ENCODE results near the gene ESPN.
"Not testable (repeated sequence)": the region's sequence is repeated elsewhere in the genome, so short reads cannot be mapped to it uniquely, and the experiment has no call there.

Gene ESPN

GRCh38 chr1:6424619-6425593 is at the start of gene ESPN:
Gene ESPN, plus strand, starts transcription at chr1:6424776. Its CDS starts 180 bp downstream, at chr1:6424956.
- DNase-seq, result peak; percentile 23

GRCh38 chr1:6378096-6378746 is 46.4 kb upstream of the ESPN start:
- no peak for DNase-seq

GRCh38 chr1:6380037-6380436 is 44.5 kb upstream of the ESPN start:
- DNase-seq, result no peak

GRCh38 chr1:6384135-6384534 is 40.4 kb upstream of the ESPN start:
- no peak for DNase-seq

- DNase-seq, result no peak
These were observed 39.6 kb upstream of the ESPN start for GRCh38 chr1:6384962-6385361.

- DNase-seq, result peak; percentile 88
These were observed 38.9 kb upstream of the ESPN start for GRCh38 chr1:6385488-6386191.

- DNase-seq, result no peak
These were observed 38.1 kb upstream of the ESPN start for GRCh38 chr1:6386371-6386949.

GRCh38 chr1:6389971-6390370 is 34.6 kb upstream of the ESPN start:
- no peak for DNase-seq

- DNase-seq, result no peak
These were observed 32.4 kb upstream of the ESPN start for GRCh38 chr1:6391951-6392808.

GRCh38 chr1:6392809-6393399 is 31.7 kb upstream of the ESPN start:
- no peak for DNase-seq

GRCh38 chr1:6393400-6394187 is 31.0 kb upstream of the ESPN start, which contains the start of gene ACOT7:
Gene ACOT7, minus strand, starts transcription at chr1:6393767. Its CDS starts 368 bp downstream, at chr1:6393399.
- peak; percentile 90 for DNase-seq

GRCh38 chr1:6395130-6395529 is 29.4 kb upstream of the ESPN start:
- not testable (repeated sequence) for DNase-seq

GRCh38 chr1:6395781-6396244 is 28.8 kb upstream of the ESPN start:
- not testable (repeated sequence) for DNase-seq

- DNase-seq, result peak; percentile 27
These were observed 27.6 kb upstream of the ESPN start for GRCh38 chr1:6396998-6397397.

- no peak for DNase-seq
These were observed 26.6 kb upstream of the ESPN start for GRCh38 chr1:6397844-6398441.

GRCh38 chr1:6399294-6399693 is 25.3 kb upstream of the ESPN start:
- no peak for DNase-seq

GRCh38 chr1:6401673-6402072 is 22.9 kb upstream of the ESPN start:
- no peak for DNase-seq

- no peak for DNase-seq
These were observed 16.6 kb upstream of the ESPN start for GRCh38 chr1:6408023-6408422.

- no peak for DNase-seq
These were observed 15.5 kb upstream of the ESPN start for GRCh38 chr1:6409053-6409452.

- DNase-seq, result no peak
These were observed 14.8 kb upstream of the ESPN start for GRCh38 chr1:6409733-6410132.
